M059J (cell line): Measurements from ENCODE around the gene NDUFA13. TPM values are rescaled to one million over a fixed set of nuclear protein-coding genes. Genes with fewer than 3 reads are reported as not detected.

Experiments used
- DNase-seq: peaks from one replicate; pipeline ENCODE4 v3.0.0-alpha.2; 2012; ENCODE audit warnings: low read depth
- total RNA-seq: library from RNA; depleted of rRNA; stranded (reverse); fragments of >200 nt; shearing (Covaris generic); gene quantifications from 2 replicates; pipeline ENCODE4 v1.2.3, GENCODE V29; 2014

Gene NDUFA13
- total RNA-seq, 1 experiment from 2014 or later, result 205 TPM

GRCh38 chr19:19507354-19507753 lies 8.7 kb upstream of the NDUFA13 start:
- DNase-seq, result no peak

GRCh38 chr19:19508217-19508616 lies 7.8 kb upstream of the NDUFA13 start:
- no peak for DNase-seq

GRCh38 chr19:19510432-19510831 lies 5.6 kb upstream of the NDUFA13 start:
- no peak for DNase-seq

GRCh38 chr19:19513682-19514081 lies 2.3 kb upstream of the NDUFA13 start:
- DNase-seq, result no peak

GRCh38 chr19:19514215-19514657 lies 1.8 kb upstream of the NDUFA13 start:
- DNase-seq, result no peak

GRCh38 chr19:19514881-19515641 lies 964 bp upstream of the NDUFA13 start, which contains the start of gene TSSK6:
TSSK6 (minus strand) TSS chr19:19515548; CDS start chr19:19515427, 121 bp downstream.
- no peak for DNase-seq

- no peak for DNase-seq
These were observed 1.2 kb downstream of the NDUFA13 start for GRCh38 chr19:19517235-19517619.

- no peak for DNase-seq
These were observed 5.0 kb downstream of the NDUFA13 start for GRCh38 chr19:19520989-19521388.

GRCh38 chr19:19523177-19523576 lies 7.2 kb downstream of the NDUFA13 start:
- no peak for DNase-seq

- DNase-seq, result no peak
These were observed 8.0 kb downstream of the NDUFA13 start for GRCh38 chr19:19524053-19524452.

GRCh38 chr19:19525611-19526380 lies 9.8 kb downstream of the NDUFA13 start:
- DNase-seq, result no peak

GRCh38 chr19:19526581-19527370 lies 10.8 kb downstream of the NDUFA13 start:
- DNase-seq, result no peak

GRCh38 chr19:19527371-19527656 lies 11.3 kb downstream of the NDUFA13 start:
- DNase-seq, result no peak

- DNase-seq, result no peak
These were observed 11.9 kb downstream of the NDUFA13 start for GRCh38 chr19:19527674-19528625.

- no peak for DNase-seq
These were observed 12.9 kb downstream of the NDUFA13 start, which contains the start of gene YJEFN3 for GRCh38 chr19:19528721-19529490. YJEFN3 (plus strand) TSS chr19:19528911; CDS start chr19:19528933, 22 bp downstream.

- DNase-seq, result no peak
These were observed 13.9 kb downstream of the NDUFA13 start for GRCh38 chr19:19529783-19530422.

GRCh38 chr19:19530423-19530804 lies 14.4 kb downstream of the NDUFA13 start:
- no peak for DNase-seq

- DNase-seq, result no peak
These were observed 14.9 kb downstream of the NDUFA13 start for GRCh38 chr19:19530889-19531288.

- peak; percentile 69 for DNase-seq
These were observed 16.2 kb downstream of the NDUFA13 start for GRCh38 chr19:19531951-19532805.
